ENCODE measurements around the gene CLDN3. TPM values are rescaled to one million over a fixed set of nuclear protein-coding genes. Genes with fewer than 3 reads are reported as not detected.
"Not testable (repeated sequence)": the region's sequence is repeated elsewhere in the genome, so short reads cannot be mapped to it uniquely, and the experiment has no call there.

CLDN3 gene
- total RNA-seq, 3 donors from 2014 or later (not counting 1 experiment from before 2014, with no cell fraction given) = not detected

- ATAC-seq = not testable (repeated sequence)
Observed at GRCh38 chr7:73791170-73791690, 21.2 kb upstream of the CLDN3 start.

GRCh38 chr7:73789051-73789450 lies 19.0 kb upstream of the CLDN3 start:
- no peaks in the 10 kb centered on the region for H3K9me3 ChIP-seq (ENCODE audit: control insufficient read depth, insufficient read depth, low read length)
- intact Hi-C loops (cut with micrococcal nuclease) = no loop called here
- H3K27me3 ChIP-seq (ENCODE audit: control insufficient read depth, insufficient read depth, low read length) = no peaks in the 10 kb centered on the region
- H3K27ac ChIP-seq (ENCODE audit: low read length) = no peak overlapping the region
- H3K36me3 ChIP-seq (ENCODE audit: control insufficient read depth, insufficient read depth, low read length) = no peaks in the 10 kb centered on the region
- no peak overlapping the region for H3K27ac Mint-ChIP-seq
- no peak for TF ChIP-seq CTCF (IDR thresholded peaks at IDR 0.05)
- WGBS (ENCODE audit: insufficient coverage) = 87% methylated on average over 3 of the region's 4 CpGs
- H3K4me3 Mint-ChIP-seq = no peak overlapping the region
- H3K4me1 ChIP-seq (ENCODE audit: control insufficient read depth, insufficient read depth, low read length) = no peaks in the 10 kb centered on the region
- H3K36me3 Mint-ChIP-seq = no peaks in the 10 kb centered on the region
- no peak overlapping the region for H3K4me3 ChIP-seq (ENCODE audit: low read length)
- ATAC-seq (no peak), DNase-seq (no peak)
- no peaks in the 10 kb centered on the region for H3K9me3 Mint-ChIP-seq
- H3K4me1 Mint-ChIP-seq = no peaks in the 10 kb centered on the region
- H3K27me3 Mint-ChIP-seq (ENCODE audit: low read depth in 2 of 2) = peaks cover 0 to 2% of the 10 kb centered on the region in 2 donors

More at GRCh38 chr7:73791170-73791690, 21.2 kb upstream of the CLDN3 start:
- H3K9me3 Mint-ChIP-seq; H3K27me3 Mint-ChIP-seq (ENCODE audit: low read depth in 2 of 2); H3K36me3 ChIP-seq (ENCODE audit: control insufficient read depth, insufficient read depth, low read length); H3K4me3 Mint-ChIP-seq; H3K9me3 ChIP-seq (ENCODE audit: control insufficient read depth, insufficient read depth, low read length); H3K27ac ChIP-seq (ENCODE audit: low read length); H3K36me3 Mint-ChIP-seq; intact Hi-C loops (cut with micrococcal nuclease); H3K4me1 Mint-ChIP-seq; DNase-seq; H3K4me3 ChIP-seq (ENCODE audit: low read length); H3K4me1 ChIP-seq (ENCODE audit: control insufficient read depth, insufficient read depth, low read length); H3K27ac Mint-ChIP-seq; H3K27me3 ChIP-seq (ENCODE audit: control insufficient read depth, insufficient read depth, low read length): not testable (repeated sequence)
- WGBS (ENCODE audit: insufficient coverage) = 90% methylated on average over 6 of the region's 7 CpGs

GRCh38 chr7:73787786-73788048 lies 17.6 kb upstream of the CLDN3 start:
- H3K36me3 Mint-ChIP-seq; H3K27ac ChIP-seq (ENCODE audit: low read length); intact Hi-C loops (cut with micrococcal nuclease); H3K4me3 ChIP-seq (ENCODE audit: low read length); H3K27me3 ChIP-seq (ENCODE audit: control insufficient read depth, insufficient read depth, low read length); DNase-seq; H3K4me3 Mint-ChIP-seq; H3K4me1 Mint-ChIP-seq; H3K36me3 ChIP-seq (ENCODE audit: control insufficient read depth, insufficient read depth, low read length); H3K27me3 Mint-ChIP-seq (ENCODE audit: low read depth in 2 of 2); H3K27ac Mint-ChIP-seq; H3K4me1 ChIP-seq (ENCODE audit: control insufficient read depth, insufficient read depth, low read length); H3K9me3 Mint-ChIP-seq; ATAC-seq; H3K9me3 ChIP-seq (ENCODE audit: control insufficient read depth, insufficient read depth, low read length): not testable (repeated sequence)
- WGBS (ENCODE audit: insufficient coverage) = no CpG with 5 or more reads among the region's 1 CpG

GRCh38 chr7:73786588-73786987 lies 16.5 kb upstream of the CLDN3 start:
- H3K36me3 Mint-ChIP-seq = no peaks in the 10 kb centered on the region
- TF ChIP-seq CTCF (IDR thresholded peaks at IDR 0.05) = no peak
- H3K27ac Mint-ChIP-seq = no peak overlapping the region
- WGBS (ENCODE audit: insufficient coverage) = no CpG with 5 or more reads among the region's 1 CpG
- H3K27ac ChIP-seq (ENCODE audit: low read length) = no peak overlapping the region
- intact Hi-C loops (cut with micrococcal nuclease) = no loop called here
- H3K36me3 ChIP-seq (ENCODE audit: control insufficient read depth, insufficient read depth, low read length) = no peaks in the 10 kb centered on the region
- no peaks in the 10 kb centered on the region for H3K27me3 ChIP-seq (ENCODE audit: control insufficient read depth, insufficient read depth, low read length)
- no peak for ATAC-seq
- DNase-seq = no peak
- H3K4me3 Mint-ChIP-seq = no peak overlapping the region
- no peaks in the 10 kb centered on the region for H3K4me1 ChIP-seq (ENCODE audit: control insufficient read depth, insufficient read depth, low read length)
- H3K27me3 Mint-ChIP-seq (ENCODE audit: low read depth in 2 of 2) = no peaks in the 10 kb centered on the region
- H3K4me3 ChIP-seq (ENCODE audit: low read length) = no peak overlapping the region
- H3K9me3 ChIP-seq (ENCODE audit: control insufficient read depth, insufficient read depth, low read length) = no peaks in the 10 kb centered on the region
- H3K4me1 Mint-ChIP-seq = no peaks in the 10 kb centered on the region
- no peaks in the 10 kb centered on the region for H3K9me3 Mint-ChIP-seq

- Mint-ChIP-seq H3K4me3 (no peak overlapping the region), H3K4me1 (no peaks in the 10 kb centered on the region), H3K27ac (no peak overlapping the region), H3K36me3 (no peaks in the 10 kb centered on the region), H3K9me3 (no peaks in the 10 kb centered on the region), H3K27me3 (ENCODE audit: low read depth in 2 of 2) (peaks cover 0 to 5% of the 10 kb centered on the region in 2 donors)
- ATAC-seq = no peak
- Histone ChIP-seq H3K9me3 (ENCODE audit: control insufficient read depth, insufficient read depth, low read length) (no peaks in the 10 kb centered on the region), H3K36me3 (ENCODE audit: control insufficient read depth, insufficient read depth, low read length) (no peaks in the 10 kb centered on the region), H3K4me1 (ENCODE audit: control insufficient read depth, insufficient read depth, low read length) (no peaks in the 10 kb centered on the region), H3K4me3 (ENCODE audit: low read length) (no peak overlapping the region), H3K27me3 (ENCODE audit: control insufficient read depth, insufficient read depth, low read length) (no peaks in the 10 kb centered on the region), H3K27ac (ENCODE audit: low read length) (no peak overlapping the region)
- no peak for TF ChIP-seq CTCF (IDR thresholded peaks at IDR 0.05)
- 83% methylated on average over 1 of the region's 1 CpG for WGBS (ENCODE audit: insufficient coverage)
- intact Hi-C loops (cut with micrococcal nuclease) = no loop called here
- DNase-seq = no peak
Observed at GRCh38 chr7:73779517-73779916, 9.4 kb upstream of the CLDN3 start.
